Femur (tissue), 1 donor: ENCODE results near the gene GLRX5.
"Not testable (repeated sequence)": the region's sequence is repeated elsewhere in the genome, so short reads cannot be mapped to it uniquely, and the experiment has no call there.

Source experiments
- DNase-seq: peaks from one replicate; pipeline ENCODE4 v3.0.0-alpha.2; 2017

The GLRX5 gene

DNA sequence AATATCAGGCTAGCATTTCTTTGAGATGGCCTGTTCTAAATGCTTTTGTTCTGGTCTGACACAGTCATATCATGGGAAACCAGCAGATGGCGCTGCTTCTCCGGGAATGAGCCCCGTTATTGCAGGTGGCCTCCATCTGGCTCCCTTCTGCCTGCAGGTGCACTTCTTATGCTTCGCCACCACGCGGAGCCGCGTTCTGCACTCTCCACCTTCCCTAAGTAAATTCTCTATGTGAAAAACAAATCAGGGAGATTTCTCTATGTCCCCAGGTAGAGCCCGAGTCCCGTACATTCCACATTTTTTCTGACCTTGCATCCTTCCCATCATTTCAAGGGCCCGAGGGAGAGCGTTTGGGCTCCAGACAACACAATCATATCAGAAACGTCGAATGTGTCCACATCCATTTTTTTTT, 26.2 kb downstream of the GLRX5 start:
- peak; percentile 90 for DNase-seq

- DNase-seq, result no peak
Measured at GRCh38 chr14:95562892-95563685, 28.2 kb downstream of the GLRX5 start.

DNA sequence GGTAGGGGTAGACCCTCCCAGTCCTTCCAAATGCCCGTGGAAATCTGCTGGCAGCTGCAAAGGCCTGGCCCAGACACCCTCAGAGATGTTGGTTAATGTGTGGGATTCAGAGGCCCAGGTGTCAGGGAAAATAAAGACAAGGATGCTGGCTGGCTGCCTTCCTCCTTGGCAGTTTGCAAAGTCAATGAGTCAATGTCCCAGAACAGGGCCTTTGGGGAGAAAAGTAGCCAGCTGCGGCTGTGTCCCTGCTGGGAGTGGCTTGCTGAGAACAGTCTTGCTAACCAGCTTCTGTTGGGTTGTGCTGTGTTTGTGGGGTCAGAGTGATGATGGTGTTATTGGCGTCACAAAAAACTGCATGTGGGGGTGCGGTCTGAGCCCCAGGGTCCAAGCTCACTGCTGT, 29.2 kb downstream of the GLRX5 start:
- DNase-seq, result no peak

DNA sequence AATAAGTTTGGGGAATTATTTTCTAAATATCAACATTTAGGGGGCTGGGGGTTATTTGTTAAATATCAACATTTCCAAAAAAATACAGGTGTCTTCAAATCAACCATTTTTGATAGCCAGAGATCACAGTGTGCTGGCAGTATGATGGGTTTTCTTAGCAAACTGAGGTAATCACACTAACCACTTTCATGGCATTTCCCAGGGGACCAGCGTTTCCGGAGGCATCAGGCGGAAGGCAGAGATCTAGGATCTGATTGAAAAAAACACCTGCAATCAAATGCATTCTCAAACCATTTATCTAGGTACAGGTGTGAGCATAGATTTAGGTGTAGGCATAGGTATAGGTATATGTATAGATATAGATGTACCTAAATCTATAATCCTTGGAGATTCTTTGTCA, 34.6 kb downstream of the GLRX5 start:
- no peak for DNase-seq

- no peak for DNase-seq
Measured at GRCh38 chr14:95573313-95573712, 38.5 kb downstream of the GLRX5 start.

GRCh38 chr14:95575840-95576473, 41.1 kb downstream of the GLRX5 start:
- no peak for DNase-seq

DNA sequence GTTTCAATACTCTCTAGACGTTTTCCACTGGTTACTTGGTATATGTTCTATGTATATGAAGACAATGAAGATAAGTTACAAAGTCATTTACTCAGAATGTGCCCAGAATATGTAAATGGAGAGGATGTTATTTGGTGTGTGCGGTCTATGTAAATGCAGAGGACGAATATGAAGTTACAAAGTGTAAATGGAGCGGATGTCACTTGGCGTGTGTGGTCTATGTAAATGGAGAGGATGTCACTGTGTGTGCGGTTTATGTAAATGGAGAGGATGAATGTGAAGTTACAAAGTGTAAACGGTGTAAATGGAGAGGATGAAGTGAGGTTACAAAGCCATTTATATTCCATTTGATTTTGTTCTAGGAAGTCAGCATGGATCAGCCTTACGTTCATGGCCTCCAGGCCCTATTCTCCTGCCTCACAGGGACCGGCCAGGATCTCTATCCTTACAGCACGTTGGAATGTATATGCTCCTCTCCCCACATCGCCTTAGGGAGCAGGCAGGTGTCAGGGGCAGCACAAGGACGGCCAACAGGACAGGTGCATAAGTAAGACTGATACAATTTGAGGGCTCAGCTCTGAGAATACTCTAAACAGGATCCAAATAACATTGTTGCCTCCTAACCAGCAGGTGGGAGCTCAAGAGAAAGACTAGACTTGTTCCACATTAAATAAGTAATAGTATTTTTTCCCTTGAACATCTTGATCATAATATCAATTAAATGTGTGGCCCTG, 42.4 kb downstream of the GLRX5 start:
- no peak for DNase-seq

GRCh38 chr14:95577870-95578269, 43.0 kb downstream of the GLRX5 start:
- no peak for DNase-seq

DNA sequence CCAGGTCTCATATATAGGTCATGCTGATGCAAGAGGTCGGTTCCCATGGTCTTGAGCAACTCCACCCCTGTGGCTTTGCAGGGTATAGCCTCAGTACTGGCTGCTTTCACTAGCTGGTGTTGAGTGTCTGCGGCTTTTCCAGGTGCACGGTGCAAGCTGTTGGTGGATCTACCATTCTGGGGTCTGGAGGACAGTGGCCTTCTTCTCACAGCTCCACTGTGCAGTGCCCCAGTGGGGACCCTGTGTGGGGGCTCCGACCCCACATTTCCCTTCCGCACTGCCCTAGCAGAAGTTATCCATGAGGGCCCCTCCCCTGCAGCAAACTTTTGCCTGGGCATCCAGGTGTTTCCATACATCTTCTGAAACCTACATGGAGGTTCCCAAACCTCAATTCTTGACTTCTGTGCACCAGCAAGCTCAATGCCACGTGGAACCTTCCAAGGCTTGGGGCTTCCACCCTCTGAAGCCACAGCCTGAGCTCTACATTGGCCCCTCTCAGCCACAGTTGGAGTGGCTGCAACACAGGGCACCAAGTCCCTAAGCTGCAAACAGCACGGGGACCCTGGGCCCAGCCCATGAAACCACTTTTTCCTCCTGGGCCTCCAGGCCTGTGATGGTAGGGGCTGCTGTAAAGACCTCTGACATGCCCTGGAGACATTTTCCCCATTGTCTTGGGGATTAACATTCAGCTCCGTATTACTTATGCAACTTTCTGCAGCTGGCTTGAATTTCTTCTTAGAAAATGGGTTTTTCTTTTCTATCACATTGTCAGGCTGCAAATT, 49.2 kb downstream of the GLRX5 start:
- not testable (repeated sequence) for DNase-seq

- no peak for DNase-seq
Measured at GRCh38 chr14:95585953-95586620, 51.2 kb downstream of the GLRX5 start.

- not testable (repeated sequence) for DNase-seq
Measured at GRCh38 chr14:95591182-95591581, 56.3 kb downstream of the GLRX5 start.
